Activated T-cell treated with anti-CD3 and anti-CD28 coated beads, Interleukin-2, amount 50 U/mL, for 1 hour (primary cell): ENCODE data around the gene NCAM2.

Experiments
- DNase-seq: peaks from one replicate; pipeline ENCODE4 v3.0.0-alpha.2; 2020

The NCAM2 gene

GRCh38 chr21:21029164-21029563 is 31.0 kb downstream of the NCAM2 start:
- DNase-seq = no peak

GRCh38 chr21:21030311-21030710 is 32.1 kb downstream of the NCAM2 start:
- DNase-seq = no peak

GRCh38 chr21:21034036-21034435 is 35.8 kb downstream of the NCAM2 start:
- no peak for DNase-seq

GRCh38 chr21:21039624-21040170 is 41.5 kb downstream of the NCAM2 start:
- DNase-seq = no peak

- no peak for DNase-seq
Observed at GRCh38 chr21:21045518-21045917, 47.3 kb downstream of the NCAM2 start.

DNA sequence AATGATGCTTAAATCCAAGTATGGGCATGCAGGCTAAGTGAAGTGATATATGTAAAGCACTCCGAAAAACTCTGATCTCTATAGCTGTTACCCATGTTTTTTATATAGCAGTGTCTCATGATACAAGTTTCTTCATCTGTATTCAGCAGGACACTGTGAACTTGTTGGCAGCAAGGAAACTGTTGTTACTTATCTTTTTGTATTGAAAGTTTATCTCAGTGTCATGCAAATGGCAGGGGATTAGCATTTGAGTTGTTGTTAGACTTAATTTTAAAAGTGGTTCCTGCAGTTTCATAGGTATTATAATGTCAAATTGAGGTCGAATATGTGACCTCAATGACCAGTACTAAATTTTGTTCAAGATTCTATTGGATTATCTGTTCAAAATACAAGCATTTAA is 47.9 kb downstream of the NCAM2 start:
- no peak for DNase-seq

GRCh38 chr21:21051109-21052055 is 53.2 kb downstream of the NCAM2 start:
- no peak for DNase-seq

DNA sequence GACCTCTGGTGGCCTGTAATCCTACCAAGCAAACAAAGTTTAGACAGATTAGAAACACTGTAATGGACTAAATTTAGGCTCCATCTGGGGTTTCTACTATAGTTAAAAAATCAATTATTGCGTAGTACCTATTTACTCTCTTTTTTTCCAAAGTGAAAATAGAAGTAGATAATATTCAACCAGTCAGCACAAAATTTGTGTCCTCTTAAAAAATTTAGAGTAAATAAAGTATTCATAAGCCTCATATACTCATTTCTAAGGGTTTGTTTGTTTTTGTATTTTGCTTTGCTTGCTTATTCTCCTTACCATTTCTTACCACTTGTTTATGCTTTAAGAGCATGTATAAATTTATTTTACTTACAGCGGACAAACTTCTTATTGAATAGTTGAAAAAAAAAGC is 54.5 kb downstream of the NCAM2 start:
- no peak for DNase-seq

GRCh38 chr21:21057349-21058062 is 59.3 kb downstream of the NCAM2 start:
- no peak for DNase-seq

DNA sequence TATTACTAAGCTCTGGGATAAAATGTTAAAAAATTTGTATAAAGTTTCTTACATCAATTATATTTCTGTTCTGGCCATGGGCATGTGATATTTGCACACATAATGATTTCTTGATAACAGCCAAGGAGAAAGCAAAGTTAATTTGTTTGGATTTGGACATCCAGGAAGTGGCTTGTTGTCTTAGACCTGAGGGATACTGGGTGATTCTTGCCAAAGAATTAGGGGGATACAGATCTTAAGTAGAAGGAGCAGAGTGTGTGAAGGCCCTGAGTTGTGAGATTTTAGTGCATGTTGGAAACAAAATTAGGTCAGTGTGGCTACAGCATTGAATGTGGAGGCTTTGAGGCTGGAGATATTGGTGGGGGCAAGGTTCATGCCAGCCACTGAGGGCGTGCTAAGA is 65.6 kb downstream of the NCAM2 start:
- no peak for DNase-seq

DNA sequence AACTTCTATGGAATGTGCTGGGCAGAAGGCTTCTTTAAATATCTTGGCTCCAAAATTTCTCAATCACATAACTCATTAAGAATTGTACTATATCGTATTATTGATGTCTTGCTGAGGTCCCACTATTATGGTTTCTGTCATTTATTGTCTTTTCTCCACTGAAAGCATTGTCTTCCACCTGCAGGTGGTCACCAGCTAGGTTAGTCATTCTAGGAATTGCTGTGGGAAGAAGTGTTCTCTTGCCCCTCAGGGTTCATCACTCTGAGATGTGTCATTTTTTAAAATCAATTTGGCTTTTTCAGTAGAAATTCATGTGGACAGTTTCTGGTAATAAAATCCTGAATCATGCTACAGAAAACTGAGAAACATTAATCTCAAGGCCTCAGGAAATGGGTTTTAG is 66.1 kb downstream of the NCAM2 start:
- no peak for DNase-seq

- DNase-seq = no peak
Observed at GRCh38 chr21:21067375-21067774, 69.2 kb downstream of the NCAM2 start.

DNA sequence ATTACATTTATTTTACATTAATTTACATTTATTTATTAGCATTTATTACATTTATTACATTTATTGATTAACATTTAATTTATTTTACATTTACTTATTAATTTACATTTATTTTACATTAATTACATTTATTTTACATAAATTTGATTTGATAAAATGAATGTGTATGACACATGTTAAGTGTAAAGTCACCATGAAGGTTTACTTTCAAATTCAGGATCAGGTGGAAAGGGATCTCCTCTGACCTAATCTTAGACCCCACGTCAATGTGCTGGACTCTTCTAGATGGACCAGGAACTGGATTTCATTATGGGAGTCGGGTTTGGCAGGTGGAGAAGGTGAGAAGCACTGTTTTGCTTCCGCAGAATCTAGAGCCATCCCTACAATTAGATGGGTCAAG is 76.1 kb downstream of the NCAM2 start:
- no peak for DNase-seq

DNA sequence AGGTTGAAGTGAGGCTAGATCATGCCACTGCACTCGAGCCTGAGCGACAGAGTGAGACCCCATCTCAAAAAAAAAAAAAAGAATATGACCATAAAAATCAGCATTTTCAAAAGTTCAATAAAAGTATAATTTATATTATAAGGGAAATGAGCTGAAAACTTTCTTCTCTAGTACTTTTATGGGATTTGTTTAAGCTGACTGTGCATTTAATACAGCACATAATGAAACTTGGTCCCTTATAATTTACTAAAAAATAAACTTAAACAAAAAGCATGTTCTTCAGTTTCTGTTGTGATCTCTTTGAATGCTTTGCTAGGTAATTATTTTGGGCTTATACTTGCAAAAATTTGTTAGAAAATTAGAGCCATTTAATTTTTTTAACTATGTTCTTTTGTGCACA is 77.8 kb downstream of the NCAM2 start:
- DNase-seq = no peak

DNA sequence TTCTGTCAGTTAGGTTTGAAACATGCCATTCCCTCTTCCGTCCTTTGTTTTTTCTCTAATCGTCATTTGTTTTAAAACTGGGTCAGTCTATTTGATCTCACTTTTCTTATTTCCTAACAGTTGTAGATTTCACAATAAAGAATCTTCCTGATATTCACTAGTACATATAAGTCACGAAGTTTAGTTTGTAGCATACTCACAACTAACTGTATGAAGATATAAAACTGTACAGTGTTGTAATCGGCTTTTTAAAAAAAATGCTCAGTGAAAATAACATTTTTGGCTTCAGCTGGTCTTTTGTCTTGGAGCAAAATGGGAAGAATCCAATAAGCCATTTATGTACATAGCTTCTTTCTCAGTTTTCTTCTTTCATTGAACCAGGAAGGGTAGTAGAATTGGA is 78.3 kb downstream of the NCAM2 start:
- DNase-seq = no peak

- no peak for DNase-seq
Observed at GRCh38 chr21:21079646-21080045, 81.4 kb downstream of the NCAM2 start.

GRCh38 chr21:21084179-21084578 is 86.0 kb downstream of the NCAM2 start:
- DNase-seq = no peak

- DNase-seq = no peak
Observed at GRCh38 chr21:21085206-21085605, 87.0 kb downstream of the NCAM2 start.

GRCh38 chr21:21096956-21097355 is 98.7 kb downstream of the NCAM2 start:
- no peak for DNase-seq

- no peak for DNase-seq
Observed at GRCh38 chr21:21097466-21097865, 99.3 kb downstream of the NCAM2 start.

DNA sequence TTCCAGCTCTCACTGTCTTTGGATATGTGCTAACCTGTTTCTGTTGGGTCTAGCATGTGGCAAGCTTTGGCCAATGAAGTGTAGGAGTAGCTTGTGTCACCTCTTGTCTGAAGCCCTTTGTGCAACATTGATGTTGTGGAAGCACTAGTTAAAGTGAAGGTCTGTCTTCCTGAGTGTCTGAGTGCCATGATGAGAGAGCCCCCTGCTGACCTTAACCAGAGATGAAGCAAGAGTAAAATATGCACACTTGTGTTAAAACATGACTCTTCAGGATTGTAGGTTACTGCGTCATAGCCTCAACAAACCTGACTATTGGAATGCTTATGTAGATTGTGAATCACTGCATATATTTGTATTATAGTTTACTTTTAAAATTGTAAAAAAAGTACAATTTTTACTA is 103.7 kb downstream of the NCAM2 start:
- DNase-seq = no peak

DNA sequence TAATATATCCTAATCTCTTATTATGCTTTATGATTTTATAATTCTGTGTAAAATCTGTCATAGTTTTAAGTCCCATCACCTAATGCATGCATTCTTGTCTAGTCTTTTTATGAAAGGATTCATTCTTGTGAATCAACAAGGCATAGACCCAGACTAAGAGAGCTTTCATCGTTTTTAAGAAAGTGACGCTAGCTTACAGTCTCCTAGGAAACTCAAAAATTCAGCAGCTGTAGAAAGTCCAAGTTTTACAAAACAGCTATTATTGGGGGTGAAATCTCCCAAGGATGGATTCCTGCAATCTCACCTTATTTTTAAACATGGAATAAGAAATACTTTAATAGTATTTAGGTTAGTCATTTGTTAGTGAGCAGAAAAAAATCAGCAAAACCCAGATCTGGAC is 104.7 kb downstream of the NCAM2 start:
- no peak for DNase-seq

DNA sequence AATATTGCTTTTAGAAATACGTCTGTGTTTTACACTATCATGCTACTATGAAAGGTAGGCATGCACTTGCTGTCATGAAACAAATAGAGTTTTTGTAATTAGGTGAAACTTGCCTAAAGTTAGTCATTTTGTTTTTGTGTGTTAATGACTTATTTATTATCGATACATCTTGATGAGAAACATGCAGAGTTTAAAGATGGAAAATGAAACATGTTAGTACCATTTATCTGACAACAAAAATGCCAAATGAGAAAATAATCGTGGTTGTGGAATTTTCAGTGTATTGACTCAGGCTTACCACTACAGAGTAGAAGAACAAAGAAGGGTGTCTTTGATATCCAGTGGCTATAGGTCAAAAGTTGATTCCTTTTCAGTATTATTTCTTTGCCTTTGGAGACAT is 105.5 kb downstream of the NCAM2 start:
- DNase-seq = no peak

GRCh38 chr21:21109736-21110135 is 111.5 kb downstream of the NCAM2 start:
- no peak for DNase-seq
